Effector memory CD4-positive, alpha-beta T cell (primary cell): Measurements from ENCODE around the gene GUCY2F.

Source experiments
- DNase-seq, 3 donors: peaks; one replicate each; pipeline ENCODE4 v3.0.0-alpha.2; 2020
- H3K27ac ChIP-seq: 2 replicates; pipeline ENCODE4 v1.7.0; 2013; ENCODE audit warnings: mild to moderate bottlenecking, low read length, moderate library complexity; ENCODE audit not compliant: insufficient read depth, poor library complexity, severe bottlenecking
- H3K27me3 ChIP-seq: replicated peaks from 2 replicates; pipeline ENCODE4 v1.7.0; 2013; ENCODE audit warnings: mild to moderate bottlenecking, low read length; ENCODE audit not compliant: insufficient read depth, control insufficient read depth, poor library complexity, severe bottlenecking
- H3K36me3 ChIP-seq: 2 replicates; pipeline ENCODE4 v1.7.0; 2013; ENCODE audit warnings: mild to moderate bottlenecking, low read length, moderate library complexity; ENCODE audit not compliant: control insufficient read depth, insufficient read depth
- H3K4me1 ChIP-seq: 2 replicates; pipeline ENCODE4 v1.7.0; 2013; ENCODE audit warnings: low read length, mild to moderate bottlenecking; ENCODE audit not compliant: control insufficient read depth, insufficient read depth, poor library complexity, severe bottlenecking
- H3K4me3 ChIP-seq: 2 replicates; pipeline ENCODE4 v1.7.0; 2013; ENCODE audit warnings: low read length, low read depth, mild to moderate bottlenecking; ENCODE audit not compliant: insufficient read depth, poor library complexity, severe bottlenecking
- H3K9me3 ChIP-seq: 2 replicates; pipeline ENCODE4 v1.7.0; 2013; ENCODE audit warnings: mild to moderate bottlenecking, low read length, moderate library complexity; ENCODE audit not compliant: control insufficient read depth

The GUCY2F gene

GRCh38 chrX:109373468-109373867, 108.4 kb downstream of the GUCY2F start:
- no peak for DNase-seq
- Histone ChIP-seq H3K27ac (no peak overlapping the region), H3K4me1 (no peaks in the 10 kb centered on the region), H3K9me3 (no peaks in the 10 kb centered on the region), H3K4me3 (no peak overlapping the region), H3K36me3 (no peaks in the 10 kb centered on the region), H3K27me3 (no peaks in the 10 kb centered on the region)

GRCh38 chrX:109372716-109373115, 109.2 kb downstream of the GUCY2F start:
- Histone ChIP-seq H3K4me3 (no peak overlapping the region), H3K4me1 (no peaks in the 10 kb centered on the region), H3K27me3 (no peaks in the 10 kb centered on the region), H3K36me3 (no peaks in the 10 kb centered on the region), H3K9me3 (no peaks in the 10 kb centered on the region), H3K27ac (no peak overlapping the region)
- DNase-seq: no peak

GRCh38 chrX:109372291-109372690, 109.6 kb downstream of the GUCY2F start:
- Histone ChIP-seq H3K27me3 (no peaks in the 10 kb centered on the region), H3K36me3 (no peaks in the 10 kb centered on the region), H3K9me3 (no peaks in the 10 kb centered on the region), H3K4me1 (no peaks in the 10 kb centered on the region), H3K4me3 (no peak overlapping the region), H3K27ac (no peak overlapping the region)
- DNase-seq: no peak

- Histone ChIP-seq H3K9me3 (no peaks in the 10 kb centered on the region), H3K4me1 (no peaks in the 10 kb centered on the region), H3K27ac (no peak overlapping the region), H3K4me3 (no peak overlapping the region), H3K36me3 (no peaks in the 10 kb centered on the region), H3K27me3 (no peaks in the 10 kb centered on the region)
- DNase-seq: no peak
Observed at GRCh38 chrX:109362101-109362500, 119.8 kb downstream of the GUCY2F start.

GRCh38 chrX:109360301-109360700, 121.6 kb downstream of the GUCY2F start:
- Histone ChIP-seq H3K4me1 (no peaks in the 10 kb centered on the region), H3K36me3 (no peaks in the 10 kb centered on the region), H3K27me3 (no peaks in the 10 kb centered on the region), H3K27ac (no peak overlapping the region), H3K9me3 (no peaks in the 10 kb centered on the region), H3K4me3 (no peak overlapping the region)
- no peak for DNase-seq

- no peak for DNase-seq
- Histone ChIP-seq H3K27me3 (no peaks in the 10 kb centered on the region), H3K4me1 (no peaks in the 10 kb centered on the region), H3K27ac (no peak overlapping the region), H3K9me3 (no peaks in the 10 kb centered on the region), H3K36me3 (no peaks in the 10 kb centered on the region), H3K4me3 (no peak overlapping the region)
Observed at GRCh38 chrX:109357706-109358105, 124.2 kb downstream of the GUCY2F start.

GRCh38 chrX:109356684-109357083, 125.2 kb downstream of the GUCY2F start:
- Histone ChIP-seq H3K27ac (no peak overlapping the region), H3K36me3 (no peaks in the 10 kb centered on the region), H3K4me3 (no peak overlapping the region), H3K27me3 (no peaks in the 10 kb centered on the region), H3K9me3 (no peaks in the 10 kb centered on the region), H3K4me1 (no peaks in the 10 kb centered on the region)
- no peak for DNase-seq

GRCh38 chrX:109352066-109352588, 129.8 kb downstream of the GUCY2F start:
- Histone ChIP-seq H3K27ac (no peak overlapping the region), H3K27me3 (no peaks in the 10 kb centered on the region), H3K36me3 (no peaks in the 10 kb centered on the region), H3K4me1 (no peaks in the 10 kb centered on the region), H3K9me3 (no peaks in the 10 kb centered on the region), H3K4me3 (no peak overlapping the region)
- DNase-seq: no peak

- no peaks in the 10 kb centered on the region for H3K9me3 ChIP-seq
- H3K36me3 ChIP-seq: no peaks in the 10 kb centered on the region
- H3K27me3 ChIP-seq: no peaks in the 10 kb centered on the region
- no peak overlapping the region for H3K27ac ChIP-seq
- H3K4me3 ChIP-seq: no peak overlapping the region
- no peak for DNase-seq
- no peaks in the 10 kb centered on the region for H3K4me1 ChIP-seq
Observed at GRCh38 chrX:109351557-109351956, 130.3 kb downstream of the GUCY2F start.

- DNase-seq: no peak
- Histone ChIP-seq H3K4me1 (no peaks in the 10 kb centered on the region), H3K4me3 (no peak overlapping the region), H3K9me3 (no peaks in the 10 kb centered on the region), H3K27me3 (no peaks in the 10 kb centered on the region), H3K36me3 (no peaks in the 10 kb centered on the region), H3K27ac (no peak overlapping the region)
Observed at GRCh38 chrX:109350551-109350950, 131.3 kb downstream of the GUCY2F start.

GRCh38 chrX:109350051-109350450, 131.8 kb downstream of the GUCY2F start:
- no peaks in the 10 kb centered on the region for H3K27me3 ChIP-seq
- H3K4me1 ChIP-seq: no peaks in the 10 kb centered on the region
- no peaks in the 10 kb centered on the region for H3K9me3 ChIP-seq
- H3K27ac ChIP-seq: no peak overlapping the region
- H3K36me3 ChIP-seq: no peaks in the 10 kb centered on the region
- no peak overlapping the region for H3K4me3 ChIP-seq
- DNase-seq: no peak
